ENCODE results near the gene KIF17.
A peak's percentile ranks its signal among the peaks of the same experiment; 100 is the strongest.

DNA sequence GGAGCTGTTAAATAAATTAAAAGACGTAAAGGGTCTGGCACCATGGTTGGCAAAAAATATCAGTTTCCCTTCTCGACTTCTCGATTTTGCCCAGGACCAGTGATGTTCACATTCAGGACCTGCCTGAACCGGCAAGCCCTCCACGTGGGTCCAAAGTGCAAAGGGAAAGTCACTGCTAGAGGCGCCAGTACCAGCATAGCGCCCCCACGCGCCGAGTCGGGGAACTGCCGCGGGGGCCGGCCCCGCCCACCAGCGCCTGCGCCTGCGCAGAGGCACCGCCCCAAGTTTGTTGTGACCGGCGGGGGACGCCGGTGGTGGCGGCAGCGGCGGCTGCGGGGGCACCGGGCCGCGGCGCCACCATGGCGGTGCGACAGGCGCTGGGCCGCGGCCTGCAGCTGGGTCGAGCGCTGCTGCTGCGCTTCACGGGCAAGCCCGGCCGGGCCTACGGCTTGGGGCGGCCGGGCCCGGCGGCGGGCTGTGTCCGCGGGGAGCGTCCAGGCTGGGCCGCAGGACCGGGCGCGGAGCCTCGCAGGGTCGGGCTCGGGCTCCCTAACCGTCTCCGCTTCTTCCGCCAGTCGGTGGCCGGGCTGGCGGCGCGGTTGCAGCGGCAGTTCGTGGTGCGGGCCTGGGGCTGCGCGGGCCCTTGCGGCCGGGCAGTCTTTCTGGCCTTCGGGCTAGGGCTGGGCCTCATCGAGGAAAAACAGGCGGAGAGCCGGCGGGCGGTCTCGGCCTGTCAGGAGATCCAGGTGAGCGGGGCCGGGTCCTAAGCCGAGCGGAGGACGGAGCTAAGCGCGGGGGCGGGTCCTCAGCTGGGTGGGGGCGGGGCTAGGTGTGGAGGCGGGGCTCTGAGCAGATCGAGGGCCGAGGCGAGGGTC is 84.4 kb downstream of the KIF17 start, which contains the start of gene PINK1:
- TF ChIP-seq, protein P1, sequence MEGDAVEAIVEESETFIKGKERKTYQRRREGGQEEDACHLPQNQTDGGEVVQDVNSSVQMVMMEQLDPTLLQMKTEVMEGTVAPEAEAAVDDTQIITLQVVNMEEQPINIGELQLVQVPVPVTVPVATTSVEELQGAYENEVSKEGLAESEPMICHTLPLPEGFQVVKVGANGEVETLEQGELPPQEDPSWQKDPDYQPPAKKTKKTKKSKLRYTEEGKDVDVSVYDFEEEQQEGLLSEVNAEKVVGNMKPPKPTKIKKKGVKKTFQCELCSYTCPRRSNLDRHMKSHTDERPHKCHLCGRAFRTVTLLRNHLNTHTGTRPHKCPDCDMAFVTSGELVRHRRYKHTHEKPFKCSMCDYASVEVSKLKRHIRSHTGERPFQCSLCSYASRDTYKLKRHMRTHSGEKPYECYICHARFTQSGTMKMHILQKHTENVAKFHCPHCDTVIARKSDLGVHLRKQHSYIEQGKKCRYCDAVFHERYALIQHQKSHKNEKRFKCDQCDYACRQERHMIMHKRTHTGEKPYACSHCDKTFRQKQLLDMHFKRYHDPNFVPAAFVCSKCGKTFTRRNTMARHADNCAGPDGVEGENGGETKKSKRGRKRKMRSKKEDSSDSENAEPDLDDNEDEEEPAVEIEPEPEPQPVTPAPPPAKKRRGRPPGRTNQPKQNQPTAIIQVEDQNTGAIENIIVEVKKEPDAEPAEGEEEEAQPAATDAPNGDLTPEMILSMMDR (IDR thresholded peaks at IDR 0.05), result peak; percentile 95 to 97 (median 97)
- TF ChIP-seq POLR2A (IDR thresholded peaks at IDR 0.05), result no peak
